Astrocyte (in vitro differentiated cells and primary cell): ENCODE results near the gene NEU2.

Experiments used
- CTCF ChIP-seq: IDR thresholded peaks from 2 replicates; pipeline ENCODE4 v1.5.1; 2011; ENCODE audit warnings: low read depth, mild to moderate bottlenecking, inconsistent platforms, low read length, moderate library complexity; ENCODE audit not compliant: insufficient read depth
- EZH2 ChIP-seq: IDR thresholded peaks from 2 replicates; pipeline ENCODE4 v1.6.1; 2012; ENCODE audit warnings: mild to moderate bottlenecking, low read length, inconsistent platforms; ENCODE audit not compliant: insufficient read depth

GRCh38 chr2:233058717-233059546 lies 26.5 kb downstream of the NEU2 start:
- no peak for TF ChIP-seq CTCF
- no peak for TF ChIP-seq EZH2
